GM21381 (cell line): ENCODE results near the gene CCT6B.
"Not testable (repeated sequence)": the region's sequence is repeated elsewhere in the genome, so short reads cannot be mapped to it uniquely, and the experiment has no call there.

ENCODE experiments used
- ATAC-seq: cut with Tn5 transposase; IDR thresholded peaks from one replicate; pipeline ENCODE4 v1.9.1; 2021; ENCODE audit warnings: mild to moderate bottlenecking, moderate library complexity; ENCODE audit not compliant: unreplicated experiment

CCT6B gene

GRCh38 chr17:34980681-34981537, 19.6 kb upstream of the CCT6B start:
- ATAC-seq = peak; percentile 78

DNA sequence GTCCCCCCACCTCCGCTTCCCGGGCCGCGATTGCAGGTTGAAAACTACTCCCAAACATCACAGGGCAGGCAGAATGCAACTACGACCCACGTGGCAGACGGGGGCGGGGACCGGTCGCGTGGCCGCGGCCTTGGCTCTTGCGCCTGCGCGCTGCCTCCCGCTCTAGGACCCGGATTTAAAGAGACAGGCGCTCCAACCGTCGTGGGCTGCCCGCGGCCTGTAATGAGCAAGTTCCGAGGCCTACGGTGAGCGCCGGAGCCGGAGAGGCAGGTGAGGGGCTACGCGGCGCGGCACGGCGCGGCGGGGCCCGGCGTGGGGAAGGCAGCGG, 19.1 kb upstream of the CCT6B start, which contains the start of gene LIG3:
Gene LIG3 (plus strand): TSS at position 160 of the 328 bp plus-strand sequence. CDS start 2,494 bp downstream, outside the sequence.
- peak; percentile 81 for ATAC-seq

DNA sequence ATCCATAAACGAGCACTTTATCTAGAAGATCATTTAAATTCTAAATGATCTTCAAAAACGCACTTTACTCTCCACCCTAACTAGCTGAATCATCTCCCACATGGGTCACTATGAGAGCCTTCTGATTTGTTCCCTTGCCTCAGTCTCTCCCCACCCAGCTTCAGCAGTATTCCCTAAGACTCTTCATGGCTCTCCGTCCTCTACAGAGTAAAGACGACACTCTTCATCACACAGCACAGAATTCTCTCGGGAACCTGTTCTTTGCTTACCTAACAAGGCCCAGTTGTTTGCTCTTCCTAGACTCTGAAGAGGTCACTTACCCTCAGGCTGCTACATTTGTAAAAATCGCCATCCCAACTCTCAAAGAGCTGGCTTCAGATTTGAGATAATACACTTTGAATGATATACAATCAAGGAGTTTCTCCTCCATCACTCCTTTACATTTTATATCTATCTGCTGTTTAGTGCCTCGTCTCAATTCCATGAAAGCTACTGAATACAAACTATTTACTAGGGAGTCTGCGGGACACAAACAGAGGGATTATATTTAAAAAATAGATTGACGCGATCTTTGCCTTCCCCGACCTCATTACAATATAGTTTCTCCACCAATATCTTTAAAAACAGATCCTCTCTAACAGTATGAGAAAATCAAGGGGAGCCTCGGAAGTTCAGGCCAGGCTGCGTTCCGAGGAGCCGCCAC, 18.5 kb upstream of the CCT6B start:
- no peak for ATAC-seq

DNA sequence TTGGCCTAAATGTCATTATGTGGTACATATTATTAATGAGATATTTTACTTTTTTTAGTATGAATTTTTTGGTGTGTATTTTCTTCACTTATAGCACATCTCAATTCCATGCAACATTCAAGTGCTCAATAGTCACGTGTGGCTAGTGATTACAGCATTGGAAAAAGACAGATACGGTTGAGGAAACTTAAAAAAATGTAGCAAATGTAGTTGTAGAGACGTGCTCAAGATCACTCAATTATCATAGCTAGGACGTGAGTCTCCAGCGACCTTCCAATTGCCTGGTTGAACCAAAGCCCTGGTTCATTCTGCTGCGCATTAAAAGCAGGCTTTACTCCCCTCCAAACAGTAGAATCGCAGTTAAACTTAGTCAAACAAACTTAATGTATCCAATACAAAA, 17.9 kb upstream of the CCT6B start:
- no peak for ATAC-seq

DNA sequence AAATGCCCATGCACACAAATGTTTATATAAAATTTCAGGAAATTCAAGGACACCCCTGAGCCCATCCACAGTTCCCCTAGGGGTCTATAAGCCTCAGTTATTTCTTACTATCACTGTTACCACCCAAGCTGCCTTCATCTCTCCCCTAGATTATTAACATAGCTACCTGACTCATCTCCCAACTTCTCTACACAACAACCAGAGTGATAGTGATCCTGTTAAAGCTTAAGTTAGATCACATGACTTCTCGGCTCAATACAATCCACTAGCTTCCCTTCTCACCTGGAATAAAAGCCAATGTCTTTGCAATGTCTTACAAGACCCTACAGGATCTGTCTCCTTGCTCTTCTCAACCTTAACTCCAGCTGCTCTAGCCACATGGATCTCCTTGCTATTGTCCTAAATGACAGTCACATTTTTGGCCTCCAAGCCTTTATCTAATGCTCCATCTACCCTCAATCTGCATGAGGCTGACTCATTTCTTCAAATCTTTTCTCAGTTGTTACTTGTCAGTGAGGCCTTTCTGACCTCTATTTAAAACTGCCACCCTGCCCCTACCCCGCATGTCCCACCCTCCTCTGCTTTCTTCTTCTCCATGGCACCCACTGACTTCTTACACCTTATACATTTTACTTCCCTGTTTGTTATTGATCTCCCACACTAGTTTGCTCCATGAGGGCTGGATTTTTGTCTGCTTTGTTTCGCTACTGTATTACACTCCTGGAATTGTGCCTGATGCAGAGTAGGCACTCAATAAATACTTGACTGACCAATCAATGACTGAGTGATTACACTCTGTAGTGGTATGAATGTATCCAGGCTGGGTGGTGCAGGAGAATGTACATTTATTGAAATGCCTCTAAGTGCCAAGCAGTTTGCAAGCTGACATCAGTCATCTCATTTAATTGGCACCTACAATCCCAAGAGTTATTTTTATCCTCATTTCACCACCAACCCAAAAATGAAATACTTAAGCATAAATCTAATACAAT, 13.8 kb upstream of the CCT6B start:
- no peak for ATAC-seq

GRCh38 chr17:34974179-34974578, 12.9 kb upstream of the CCT6B start:
- ATAC-seq = no peak

DNA sequence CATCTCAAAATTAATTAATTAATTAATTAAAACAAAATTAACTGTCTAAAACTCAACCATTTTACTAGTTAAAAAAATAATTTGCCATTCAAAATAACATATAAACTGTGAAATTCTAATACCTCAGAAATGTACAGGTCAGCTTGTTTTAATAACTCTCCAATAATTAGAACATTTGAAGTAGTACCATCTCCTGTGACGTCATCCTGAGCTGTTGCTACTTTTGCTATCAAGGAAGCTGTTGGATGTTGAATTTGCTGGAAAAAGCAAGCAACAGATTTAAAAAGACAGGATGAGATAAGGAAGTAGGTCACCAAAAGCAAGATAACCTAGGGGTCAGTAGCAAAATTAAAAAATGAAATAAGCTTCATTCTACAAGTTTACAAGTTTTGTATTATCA, 2.8 kb downstream of the CCT6B start:
- ATAC-seq = no peak

GRCh38 chr17:34950780-34951179, 10.5 kb downstream of the CCT6B start:
- ATAC-seq = not testable (repeated sequence)

- no peak for ATAC-seq
Measured at GRCh38 chr17:34930283-34930682, 31.0 kb downstream of the CCT6B start.

DNA sequence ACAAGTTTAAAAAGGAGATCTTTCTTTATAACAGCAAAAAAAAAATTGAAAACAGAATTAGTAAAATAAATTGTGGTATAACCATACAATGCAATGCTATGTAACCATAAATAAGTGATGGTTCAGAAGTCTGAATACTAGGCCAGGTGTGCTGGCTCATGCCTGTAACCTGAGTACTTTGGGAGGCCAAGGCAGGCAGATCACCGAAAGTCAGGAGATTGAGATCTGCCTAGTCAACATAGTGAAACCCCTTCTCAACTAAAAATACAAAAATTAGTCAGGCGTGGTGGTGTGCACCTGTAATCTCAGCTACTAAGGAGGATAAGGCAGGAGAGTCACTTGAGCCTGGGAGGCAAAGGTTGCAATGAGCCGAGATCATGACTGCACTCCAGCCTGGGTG, 34.6 kb downstream of the CCT6B start:
- ATAC-seq = no peak

- ATAC-seq = no peak
Measured at GRCh38 chr17:34920676-34921075, 40.6 kb downstream of the CCT6B start.

- no peak for ATAC-seq
Measured at GRCh38 chr17:34917381-34917780, 43.9 kb downstream of the CCT6B start.

- no peak for ATAC-seq
Measured at GRCh38 chr17:34916120-34916519, 45.1 kb downstream of the CCT6B start.

DNA sequence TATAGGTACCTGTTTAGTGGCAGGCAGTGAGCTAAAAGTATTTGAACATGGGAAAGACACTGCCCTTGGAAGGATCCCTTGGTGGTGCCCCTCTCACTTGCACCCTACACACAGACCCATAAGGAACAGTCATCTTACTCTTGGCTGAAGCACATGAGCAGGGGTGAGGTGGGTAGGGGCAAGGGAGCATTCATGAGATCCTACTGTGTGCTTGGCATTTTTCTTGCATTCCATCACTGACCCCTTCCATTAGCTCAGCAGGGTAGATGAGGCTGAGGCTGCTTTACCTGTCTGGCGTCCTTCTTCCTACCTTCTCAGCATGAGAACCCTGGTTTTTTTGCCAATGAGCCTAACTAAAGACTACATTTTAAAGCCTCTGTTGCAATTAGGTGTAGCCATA, 48.3 kb downstream of the CCT6B start:
- no peak for ATAC-seq

DNA sequence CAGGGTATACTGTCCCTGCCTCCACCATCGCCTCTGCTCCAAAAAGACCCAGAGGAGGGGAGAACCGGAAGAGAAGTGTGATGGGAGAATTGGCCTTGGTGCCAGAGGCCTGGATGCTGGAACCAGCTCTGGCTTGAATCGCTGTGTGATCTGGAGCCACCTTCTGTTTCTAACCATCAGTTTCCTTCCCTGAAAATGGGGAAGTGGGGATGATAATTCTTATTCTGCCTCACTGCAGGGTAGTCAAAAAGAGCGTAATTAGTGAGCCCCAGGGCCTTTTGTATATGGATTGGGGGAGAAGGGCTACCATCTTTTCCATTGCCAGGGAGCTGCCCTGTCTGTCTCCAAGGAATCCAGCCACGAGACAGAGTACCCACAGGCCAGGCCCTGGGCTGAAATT, 52.2 kb downstream of the CCT6B start:
- ATAC-seq = no peak

- no peak for ATAC-seq
Measured at GRCh38 chr17:34902831-34903547, 58.3 kb downstream of the CCT6B start.

- no peak for ATAC-seq
Measured at GRCh38 chr17:34899643-34900291, 61.5 kb downstream of the CCT6B start.

- ATAC-seq = no peak
Measured at GRCh38 chr17:34895383-34895782, 65.9 kb downstream of the CCT6B start.

DNA sequence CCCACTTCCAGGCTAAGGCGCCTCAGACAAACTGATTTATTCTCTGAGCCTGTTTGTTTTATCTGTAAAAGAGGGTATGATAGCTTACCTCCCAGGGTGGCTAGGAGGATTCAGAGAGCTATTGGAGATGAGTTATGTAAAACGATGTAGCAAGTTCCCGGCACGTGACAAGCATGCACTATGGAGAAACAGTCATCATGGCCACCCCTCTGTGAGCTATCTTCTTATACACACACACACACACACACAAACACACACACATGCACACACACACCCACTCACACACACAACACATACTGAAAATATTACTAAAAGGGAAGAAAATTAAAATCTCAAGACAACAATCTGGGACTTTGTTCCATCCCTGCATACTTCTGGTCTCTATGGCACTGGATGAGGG, 66.3 kb downstream of the CCT6B start:
- no peak for ATAC-seq
